Upper lobe of left lung (tissue), 4 donors: ENCODE measurements around the gene ZSWIM6.

ENCODE experiments used
- EP300 ChIP-seq, 4 donors: sonication (generic); formaldehyde crosslinking; IDR thresholded peaks; one replicate each; pipeline ENCODE4 v1.5.1; 2017; ENCODE audit warnings: antibody characterized with exemption in 4 of 4, control low read depth in 2 of 4
- POLR2A ChIP-seq, 4 donors: fragments of 450-650 bp; IDR thresholded peaks; one replicate each; pipeline ENCODE4 v1.5.1; 2016 to 2017; ENCODE audit warnings: antibody characterized with exemption in 4 of 4, mild to moderate bottlenecking in 2 of 4

GRCh38 chr5:61350535-61350934, 18.5 kb downstream of the ZSWIM6 start:
- TF ChIP-seq POLR2A (IDR thresholded peaks at IDR 0.05), result no peak
- TF ChIP-seq EP300 (IDR thresholded peaks at IDR 0.05), result no peak
